ENCODE results near the gene PHC2.
A peak's percentile ranks its signal among the peaks of the same experiment; 100 is the strongest.

The PHC2 gene

DNA sequence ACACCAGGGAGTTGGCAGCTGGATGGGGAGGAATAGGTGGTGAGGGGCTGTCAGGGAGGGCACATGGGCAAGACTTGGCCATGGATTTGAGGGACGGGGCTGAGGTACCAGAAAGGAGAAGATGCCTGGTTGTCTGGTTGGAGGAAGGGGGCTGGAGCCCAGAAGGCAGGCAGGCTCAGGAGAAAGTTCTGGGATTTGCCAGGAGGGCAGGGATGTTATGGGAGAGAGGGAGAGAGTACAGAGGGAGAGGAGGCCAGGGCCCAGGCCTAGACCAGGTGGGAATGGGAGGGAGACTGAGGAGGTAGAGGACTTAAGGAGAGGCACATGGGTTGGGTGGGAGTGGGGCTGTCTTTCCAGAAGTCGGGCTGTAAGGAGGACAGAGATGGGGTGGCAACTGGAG lies 114.3 kb downstream of the PHC2 start:
- Histone ChIP-seq H3K9me3 (ENCODE audit: control insufficient read depth, insufficient read depth, low read depth, low read length) (no peaks in the 10 kb centered on the region), H3K27ac (ENCODE audit: extremely low read depth, low read depth, low read length) (no peak overlapping the region), H3K36me3 (ENCODE audit: control insufficient read depth in 2 of 2, insufficient read depth in 1 of 2, low read length in 2 of 2) (peaks cover 0 to 6% of the 10 kb centered on the region in 2 experiments; a peak in 1 of 3 replicates), H3K4me1 (ENCODE audit: control insufficient read depth, insufficient read depth, low read length) (no peaks in the 10 kb centered on the region), H3K4me3 (ENCODE audit: low read depth, low read length) (no peak overlapping the region)
- peak; percentile 38; the same call in 1 of the 2 replicates for TF ChIP-seq PRDM1 (tag by site-specific recombination; IDR thresholded peaks at IDR 0.05)
- TF ChIP-seq, protein P1, sequence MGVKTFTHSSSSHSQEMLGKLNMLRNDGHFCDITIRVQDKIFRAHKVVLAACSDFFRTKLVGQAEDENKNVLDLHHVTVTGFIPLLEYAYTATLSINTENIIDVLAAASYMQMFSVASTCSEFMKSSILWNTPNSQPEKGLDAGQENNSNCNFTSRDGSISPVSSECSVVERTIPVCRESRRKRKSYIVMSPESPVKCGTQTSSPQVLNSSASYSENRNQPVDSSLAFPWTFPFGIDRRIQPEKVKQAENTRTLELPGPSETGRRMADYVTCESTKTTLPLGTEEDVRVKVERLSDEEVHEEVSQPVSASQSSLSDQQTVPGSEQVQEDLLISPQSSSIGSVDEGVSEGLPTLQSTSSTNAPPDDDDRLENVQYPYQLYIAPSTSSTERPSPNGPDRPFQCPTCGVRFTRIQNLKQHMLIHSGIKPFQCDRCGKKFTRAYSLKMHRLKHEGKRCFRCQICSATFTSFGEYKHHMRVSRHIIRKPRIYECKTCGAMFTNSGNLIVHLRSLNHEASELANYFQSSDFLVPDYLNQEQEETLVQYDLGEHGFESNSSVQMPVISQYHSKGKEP (tag by site-specific recombination; IDR thresholded peaks at IDR 0.05) = no peak
- POLR2A ChIA-PET = no interaction called here
- CTCF ChIA-PET = interaction anchor here (0.7 to 0.9 kb wide), 2 partner anchors 20 to 154 kb away, joined by 3 read pairs; no protein-coding TSS in a partner anchor

DNA sequence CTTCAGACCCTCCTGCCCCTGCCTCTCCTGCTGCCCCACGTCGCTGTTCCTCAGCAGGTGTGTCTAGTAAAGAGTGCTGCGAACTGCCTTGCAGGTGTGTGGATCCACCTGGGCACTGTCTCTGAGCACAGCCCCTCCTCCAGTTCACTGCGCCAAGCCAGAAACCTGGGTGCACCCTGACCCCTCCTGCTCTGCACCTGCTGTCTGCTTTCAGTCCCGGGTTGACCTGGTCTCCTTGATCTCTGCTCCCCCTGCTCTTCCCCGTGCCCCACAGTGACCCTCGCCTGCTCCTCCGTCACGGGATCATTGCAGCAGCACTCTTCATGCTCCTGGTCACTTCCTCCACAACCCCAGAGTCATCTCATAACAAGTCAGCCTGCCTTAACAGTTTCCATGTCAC lies 116.5 kb downstream of the PHC2 start:
- H3K36me3 ChIP-seq (ENCODE audit: control insufficient read depth in 2 of 2, insufficient read depth in 1 of 2, low read length in 2 of 2) = no peaks in the 10 kb centered on the region
- no peak overlapping the region for H3K27ac ChIP-seq (ENCODE audit: extremely low read depth, low read depth, low read length)
- H3K4me3 ChIP-seq (ENCODE audit: low read depth, low read length) = no peak overlapping the region
- POLR2A ChIA-PET = no interaction called here
- no peaks in the 10 kb centered on the region for H3K9me3 ChIP-seq (ENCODE audit: control insufficient read depth, insufficient read depth, low read depth, low read length)
- no peaks in the 10 kb centered on the region for H3K4me1 ChIP-seq (ENCODE audit: control insufficient read depth, insufficient read depth, low read length)
- CTCF ChIA-PET = interaction anchor here (0.6 to 1.9 kb wide), 2 partner anchors 18 to 1445 kb away, joined by 3 to 15 read pairs; partner anchors contain the start of gene GJB4
- TF ChIP-seq ZNF10 (tag by site-specific recombination; IDR thresholded peaks at IDR 0.05) (no peak), ZNF366 (tag by site-specific recombination; conservative IDR thresholded peaks at IDR 0.05) (no peak), ZNF394 (tag by site-specific recombination; IDR thresholded peaks at IDR 0.05; ENCODE audit: borderline replicate concordance) (no peak), ZNF324 (tag by site-specific recombination; IDR thresholded peaks at IDR 0.05) (no peak), ZNF544 (tag by site-specific recombination; IDR thresholded peaks at IDR 0.05) (no peak), ZNF76 (tag by site-specific recombination; IDR thresholded peaks at IDR 0.05; ENCODE audit: borderline replicate concordance, low read depth) (no peak), MYNN (tag by site-specific recombination; IDR thresholded peaks at IDR 0.05; ENCODE audit: borderline replicate concordance) (no peak), HOXC10 (CRISPR knock-in tag; IDR thresholded peaks at IDR 0.05) (no peak), IKZF3 (tag by site-specific recombination; IDR thresholded peaks at IDR 0.05) (no peak), ZNF133 (tag by site-specific recombination; IDR thresholded peaks at IDR 0.05) (no peak)
- TF ChIP-seq, protein P2, sequence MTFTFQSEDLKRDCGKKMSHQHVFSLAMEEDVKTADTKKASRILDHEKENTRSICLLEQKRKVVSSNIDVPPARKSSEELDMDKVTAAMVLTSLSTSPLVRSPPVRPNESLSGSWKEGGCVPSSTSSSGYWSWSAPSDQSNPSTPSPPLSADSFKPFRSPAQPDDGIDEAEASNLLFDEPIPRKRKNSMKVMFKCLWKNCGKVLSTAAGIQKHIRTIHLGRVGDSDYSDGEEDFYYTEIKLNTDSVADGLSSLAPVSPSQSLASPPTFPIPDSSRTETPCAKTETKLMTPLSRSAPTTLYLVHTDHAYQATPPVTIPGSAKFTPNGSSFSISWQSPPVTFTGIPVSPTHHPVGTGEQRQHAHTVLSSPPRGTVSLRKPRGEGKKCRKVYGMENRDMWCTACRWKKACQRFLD (tag by site-specific recombination; IDR thresholded peaks at IDR 0.05) = no peak
- TF ChIP-seq, protein P3, sequence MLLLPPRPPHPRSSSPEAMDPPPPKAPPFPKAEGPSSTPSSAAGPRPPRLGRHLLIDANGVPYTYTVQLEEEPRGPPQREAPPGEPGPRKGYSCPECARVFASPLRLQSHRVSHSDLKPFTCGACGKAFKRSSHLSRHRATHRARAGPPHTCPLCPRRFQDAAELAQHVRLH (tag by site-specific recombination; IDR thresholded peaks at IDR 0.05) = no peak
- TF ChIP-seq, protein P4, sequence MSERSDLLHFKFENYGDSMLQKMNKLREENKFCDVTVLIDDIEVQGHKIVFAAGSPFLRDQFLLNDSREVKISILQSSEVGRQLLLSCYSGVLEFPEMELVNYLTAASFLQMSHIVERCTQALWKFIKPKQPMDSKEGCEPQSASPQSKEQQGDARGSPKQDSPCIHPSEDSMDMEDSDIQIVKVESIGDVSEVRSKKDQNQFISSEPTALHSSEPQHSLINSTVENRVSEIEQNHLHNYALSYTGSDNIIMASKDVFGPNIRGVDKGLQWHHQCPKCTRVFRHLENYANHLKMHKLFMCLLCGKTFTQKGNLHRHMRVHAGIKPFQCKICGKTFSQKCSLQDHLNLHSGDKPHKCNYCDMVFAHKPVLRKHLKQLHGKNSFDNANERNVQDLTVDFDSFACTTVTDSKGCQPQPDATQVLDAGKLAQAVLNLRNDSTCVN (tag by site-specific recombination; optimal IDR thresholded peaks at IDR 0.05) = no peak

DNA sequence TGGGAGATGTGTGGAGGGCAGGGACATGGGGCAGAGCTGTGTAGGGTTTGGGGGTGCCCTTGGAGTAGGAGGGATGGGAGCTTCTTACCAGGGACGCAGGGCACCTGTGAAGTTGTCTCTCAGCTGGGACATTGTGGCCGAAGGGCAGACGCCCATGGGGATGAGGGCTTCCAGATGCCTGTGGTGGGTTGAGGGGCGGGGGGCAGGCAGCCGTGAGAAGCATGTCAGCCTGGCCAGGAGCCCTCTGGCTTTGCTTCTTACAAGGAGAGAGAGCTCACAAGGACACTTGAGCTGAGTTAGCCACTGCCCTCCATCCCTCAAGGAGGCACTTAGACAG lies 118.5 kb downstream of the PHC2 start:
- CTCF ChIA-PET = interaction anchor here (0.9 to 1.9 kb wide), 2 partner anchors 16 kb away, joined by 3 to 15 read pairs; no protein-coding TSS in a partner anchor

More for the DNA sequence above, 118.5 kb downstream of the PHC2 start:
- H3K4me1 ChIP-seq (ENCODE audit: control insufficient read depth, insufficient read depth, low read length) = no peaks in the 10 kb centered on the region
- no peaks in the 10 kb centered on the region for H3K9me3 ChIP-seq (ENCODE audit: control insufficient read depth, insufficient read depth, low read depth, low read length)
- POLR2A ChIA-PET = no interaction called here
- TF ChIP-seq ZNF544 (tag by site-specific recombination; IDR thresholded peaks at IDR 0.05) (no peak), ZNF747 (tag by site-specific recombination; IDR thresholded peaks at IDR 0.05) (no peak)
- H3K36me3 ChIP-seq (ENCODE audit: control insufficient read depth in 2 of 2, insufficient read depth in 1 of 2, low read length in 2 of 2) = no peaks in the 10 kb centered on the region
- no peak overlapping the region for H3K27ac ChIP-seq (ENCODE audit: extremely low read depth, low read depth, low read length)
- no peak overlapping the region for H3K4me3 ChIP-seq (ENCODE audit: low read depth, low read length)
